BLaER1 treated with 17β-estradiol and CSF1 and Interleukin-3, amounts not matched to agents 10 nM and 100 nM (cell line): ENCODE results near the gene SAA2.
A peak's percentile ranks its signal among the peaks of the same experiment; 100 is the strongest.
"Not testable (repeated sequence)": the region's sequence is repeated elsewhere in the genome, so short reads cannot be mapped to it uniquely, and the experiment has no call there.

Experiments used
- H3K27ac ChIP-seq, 11 experiments: shearing (Covaris generic); formaldehyde crosslinking; 2 replicates each; pipeline ENCODE4 v1.8.1; 2022
- H3K27me3 ChIP-seq, 11 experiments: shearing (Covaris generic); formaldehyde crosslinking; 2 replicates each; pipeline ENCODE4 v1.8.1; 2022
- H3K36me3 ChIP-seq, 11 experiments: shearing (Covaris generic); formaldehyde crosslinking; 2 replicates each; pipeline ENCODE4 v1.8.1; 2022
- H3K4me1 ChIP-seq, 10 experiments: shearing (Covaris generic); formaldehyde crosslinking; 2 replicates each; pipeline ENCODE4 v1.8.1; 2022
- H3K4me2 ChIP-seq, 11 experiments: shearing (Covaris generic); formaldehyde crosslinking; 2 replicates each; pipeline ENCODE4 v1.8.1; 2022
- H3K4me3 ChIP-seq, 10 experiments: shearing (Covaris generic); formaldehyde crosslinking; 2 replicates each; pipeline ENCODE4 v1.8.1; 2022
- H3K9ac ChIP-seq, 11 experiments: shearing (Covaris generic); formaldehyde crosslinking; 2 replicates each; pipeline ENCODE4 v1.8.1; 2022
- H3K9me3 ChIP-seq, 11 experiments: shearing (Covaris generic); formaldehyde crosslinking; replicated peaks in 1 of 11; 2 replicates each; pipeline ENCODE4 v1.8.1; 2022
- H4K20me1 ChIP-seq, 11 experiments: shearing (Covaris generic); formaldehyde crosslinking; 2 replicates each; pipeline ENCODE4 v1.8.1; 2022
- Cebpa-rat ChIP-seq, 11 experiments: shearing (Covaris generic); IDR thresholded peaks; 2 replicates each; pipeline ENCODE4 v1.8.1; 2022

Gene SAA2

DNA sequence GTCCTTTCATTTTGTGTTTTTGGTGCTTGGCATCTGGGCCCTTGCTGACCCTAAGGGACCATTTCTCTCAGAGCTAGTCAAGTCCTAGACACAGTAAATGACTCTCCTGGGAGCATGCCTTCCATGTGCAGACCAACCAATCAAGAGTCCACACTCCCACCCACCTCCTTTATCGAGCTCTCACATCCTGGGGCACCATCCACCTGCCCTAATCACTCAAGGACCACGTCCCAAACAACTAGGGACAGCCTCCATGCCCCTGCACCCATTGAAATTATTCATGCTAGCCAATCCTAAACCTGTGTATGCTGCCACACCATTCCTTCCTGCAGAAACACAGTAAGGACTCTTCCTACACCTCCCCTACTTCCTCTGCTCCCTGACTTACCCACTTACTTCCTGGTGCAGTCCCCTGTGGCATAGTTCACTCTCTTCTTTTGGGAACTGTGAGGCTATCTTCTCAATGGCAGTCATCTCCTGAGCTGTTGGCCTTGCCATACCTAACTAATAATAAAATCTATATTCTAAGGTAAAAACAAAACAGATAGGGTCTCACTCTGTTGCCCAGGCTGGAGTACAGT lies 6.4 kb upstream of the SAA2 start:
- Histone ChIP-seq H4K20me1 (no peaks in the 10 kb centered on the region), H3K27ac (no peak overlapping the region), H3K9ac (no peak overlapping the region), H3K4me2 (peak overlapping the region in 2 of 11 experiments; percentile 5 to 47; a peak in 2 of 22 replicates), H3K36me3 (no peaks in the 10 kb centered on the region), H3K9me3 (no peaks in the 10 kb centered on the region), H3K27me3 (no peaks in the 10 kb centered on the region), H3K4me3 (no peak overlapping the region), H3K4me1 (peaks cover 0 to 5% (median 2%) of the 10 kb centered on the region in 10 experiments; a peak in 3 of 20 replicates)
- TF ChIP-seq Cebpa-rat (IDR thresholded peaks at IDR 0.05), result no peak

DNA sequence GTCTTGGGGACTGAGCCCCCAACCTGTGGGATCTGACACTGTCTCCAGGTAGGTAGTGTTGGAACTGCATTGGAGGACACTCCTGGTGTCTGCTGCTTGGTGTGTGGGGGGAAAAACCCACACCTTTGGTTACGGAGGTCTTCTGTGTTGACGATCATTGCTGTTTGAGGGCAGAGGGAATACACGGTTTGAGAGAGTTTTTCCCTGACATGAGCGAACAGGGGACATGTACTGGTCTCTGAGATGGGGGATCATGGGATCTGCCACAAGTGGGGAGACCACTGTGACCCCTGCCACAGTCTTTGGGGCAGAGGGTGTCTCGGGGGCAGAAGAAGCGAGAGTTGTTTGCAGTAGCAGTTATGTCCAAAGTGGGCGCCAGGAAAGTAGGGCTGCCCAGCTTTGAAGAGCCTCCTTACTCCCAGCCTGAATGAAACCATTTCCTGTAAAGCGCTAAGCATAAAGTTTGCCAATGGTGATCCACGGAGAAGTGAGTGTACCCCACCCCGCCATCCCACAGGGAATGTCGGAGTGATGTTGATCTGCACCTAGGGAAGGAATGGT lies 5.4 kb upstream of the SAA2 start:
- H3K4me3 ChIP-seq, result no peak overlapping the region
- H3K9me3 ChIP-seq, result no peaks in the 10 kb centered on the region
- no peaks in the 10 kb centered on the region for H4K20me1 ChIP-seq
- H3K4me2 ChIP-seq, result no peak overlapping the region
- peaks cover 0 to 5% (median 2%) of the 10 kb centered on the region in 10 experiments; a peak in 3 of 20 replicates for H3K4me1 ChIP-seq
- no peaks in the 10 kb centered on the region for H3K27me3 ChIP-seq
- no peak overlapping the region for H3K9ac ChIP-seq
- H3K27ac ChIP-seq, result no peak overlapping the region
- no peaks in the 10 kb centered on the region for H3K36me3 ChIP-seq
- no peak for TF ChIP-seq Cebpa-rat (IDR thresholded peaks at IDR 0.05)

DNA sequence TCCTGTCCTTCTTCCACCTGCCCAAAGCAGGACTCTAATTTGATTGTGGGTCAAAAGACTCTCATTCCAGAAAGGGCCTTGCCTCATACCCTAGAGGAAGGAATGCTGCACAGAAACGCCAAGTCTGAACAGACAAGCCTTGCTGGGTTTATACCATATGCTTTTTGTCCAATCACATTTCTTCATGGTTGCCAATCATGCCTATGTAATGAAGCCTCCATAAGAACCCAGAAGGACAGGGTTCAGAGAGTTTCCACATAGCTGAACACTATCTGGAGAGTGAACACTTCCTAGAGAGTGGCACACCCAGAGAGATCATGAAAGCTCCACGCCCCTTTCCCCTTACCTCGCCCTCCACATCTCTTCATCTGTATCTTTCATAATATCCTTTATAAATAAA lies 4.8 kb upstream of the SAA2 start:
- H3K27me3 ChIP-seq, result no peaks in the 10 kb centered on the region
- TF ChIP-seq Cebpa-rat (IDR thresholded peaks at IDR 0.05), result no peak
- no peak overlapping the region for H3K4me3 ChIP-seq
- no peaks in the 10 kb centered on the region for H3K36me3 ChIP-seq
- H3K27ac ChIP-seq, result no peak overlapping the region
- no peak overlapping the region for H3K4me2 ChIP-seq
- no peaks in the 10 kb centered on the region for H4K20me1 ChIP-seq
- no peak overlapping the region for H3K9ac ChIP-seq
- H3K9me3 ChIP-seq, result no peaks in the 10 kb centered on the region
- H3K4me1 ChIP-seq, result peaks cover 0 to 5% (median 2%) of the 10 kb centered on the region in 10 experiments; a peak in 3 of 20 replicates

DNA sequence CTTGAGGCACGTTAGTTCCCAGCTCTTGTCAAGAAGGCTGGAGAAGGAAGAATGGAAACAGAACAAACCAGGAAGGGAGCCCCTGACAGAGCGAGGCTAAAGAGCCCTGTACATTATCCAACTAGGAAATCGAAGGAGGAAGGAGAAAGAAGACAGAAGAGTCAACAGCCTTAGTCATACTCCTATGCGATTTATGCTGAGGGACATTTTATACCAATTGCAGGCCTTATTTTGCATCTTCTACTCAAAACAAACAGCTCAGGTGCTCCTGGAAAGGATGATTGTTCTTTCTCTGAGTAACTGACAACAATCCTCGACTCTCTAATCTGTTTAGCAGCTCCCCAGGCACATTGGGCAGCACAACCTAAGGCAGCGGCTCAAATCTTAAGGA lies 1.3 kb downstream of the SAA2 start:
- not testable (repeated sequence) for H3K36me3 ChIP-seq, H3K27me3 ChIP-seq, H3K9ac ChIP-seq, H3K27ac ChIP-seq, H4K20me1 ChIP-seq, H3K4me2 ChIP-seq, H3K4me3 ChIP-seq
- H3K9me3 ChIP-seq, result peaks cover 0 to 27% (median 14%) of the 10 kb centered on the region in 11 experiments; a peak in 18 of 22 replicates
- H3K4me1 ChIP-seq, result peaks cover 0 to 25% (median 15%) of the 10 kb centered on the region in 10 experiments; a peak in 13 of 20 replicates

DNA sequence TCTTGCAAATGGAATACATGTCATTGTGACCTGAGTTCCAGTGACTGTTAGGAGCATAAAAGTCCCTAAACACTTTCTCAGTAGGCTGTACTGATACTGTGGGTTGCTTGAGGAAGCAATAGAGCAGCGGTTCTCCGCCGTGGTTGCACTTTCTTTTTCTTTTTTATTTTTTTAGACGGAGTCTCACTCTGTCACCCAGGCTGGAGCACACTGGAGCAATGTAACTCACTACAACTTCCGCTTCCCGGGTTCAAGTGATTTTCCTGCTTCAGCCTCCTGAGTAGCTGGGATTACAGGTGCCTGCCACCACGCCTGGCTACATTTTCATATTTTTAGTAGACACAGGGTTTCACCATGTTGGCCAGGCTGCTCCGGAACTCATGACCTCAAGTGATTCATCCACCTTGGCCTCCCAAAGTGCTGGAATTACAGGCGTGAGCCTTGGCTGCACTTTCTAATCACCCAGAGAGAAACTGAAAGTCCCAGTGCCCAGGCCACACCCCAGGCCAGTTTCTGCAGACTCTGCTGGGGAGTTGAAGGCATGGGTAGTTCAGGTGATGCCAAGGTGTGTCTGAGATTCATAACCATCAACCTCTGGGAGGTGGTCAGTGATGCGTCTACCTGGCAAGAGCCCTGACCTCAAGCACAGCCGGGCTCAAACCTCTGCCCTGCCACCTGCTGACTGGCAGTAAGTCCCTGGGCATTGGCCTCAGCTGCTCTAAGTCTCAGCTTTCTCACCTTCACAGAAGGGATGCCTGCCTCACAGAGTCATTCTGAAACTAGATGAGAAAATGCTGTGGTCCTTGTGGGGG lies 1.9 kb downstream of the SAA2 start:
- peak overlapping the region in 10 of 11 experiments; percentile 14 to 65 (median 48); a peak in 20 of 22 replicates for H3K4me2 ChIP-seq
- not testable (repeated sequence) for H4K20me1 ChIP-seq, H3K27ac ChIP-seq, H3K4me3 ChIP-seq, H3K36me3 ChIP-seq, H3K27me3 ChIP-seq, H3K9ac ChIP-seq
- peaks cover 0 to 25% (median 15%) of the 10 kb centered on the region in 10 experiments; a peak in 13 of 20 replicates for H3K4me1 ChIP-seq
- peaks cover 0 to 27% (median 14%) of the 10 kb centered on the region in 11 experiments; a peak in 18 of 22 replicates for H3K9me3 ChIP-seq

DNA sequence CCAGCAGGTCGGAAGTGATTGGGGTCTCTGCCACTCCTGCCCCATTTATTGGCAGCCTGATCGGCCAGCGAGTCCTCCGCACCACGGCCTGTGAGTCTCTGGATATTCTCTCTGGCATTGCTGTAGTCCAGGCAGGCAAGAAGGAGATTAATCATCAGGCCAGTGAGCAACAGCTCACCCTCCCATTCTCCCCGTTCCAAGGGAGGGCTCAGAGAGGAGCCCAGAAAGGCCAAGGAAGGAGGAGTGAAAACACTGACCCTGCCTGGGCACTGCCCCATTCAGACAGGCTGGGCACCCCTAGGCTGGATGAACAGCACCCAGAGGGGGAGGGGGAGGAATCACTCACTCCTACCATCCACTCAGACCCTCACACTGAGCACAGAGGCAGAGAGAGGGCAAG lies 3.1 kb downstream of the SAA2 start:
- Histone ChIP-seq H3K4me3 (no peak overlapping the region), H3K4me1 (peaks cover 0 to 25% (median 15%) of the 10 kb centered on the region in 10 experiments; a peak in 13 of 20 replicates), H3K27ac (no peak overlapping the region), H3K4me2 (peak overlapping the region in 8 of 11 experiments; percentile 4 to 68 (median 32); a peak in 11 of 22 replicates), H3K27me3 (no peaks in the 10 kb centered on the region), H3K9ac (no peak overlapping the region), H4K20me1 (no peaks in the 10 kb centered on the region), H3K36me3 (no peaks in the 10 kb centered on the region), H3K9me3 (peaks cover 7 to 38% (median 19%) of the 10 kb centered on the region in 11 experiments; a peak in 20 of 22 replicates)
- TF ChIP-seq Cebpa-rat (IDR thresholded peaks at IDR 0.05), result no peak

DNA sequence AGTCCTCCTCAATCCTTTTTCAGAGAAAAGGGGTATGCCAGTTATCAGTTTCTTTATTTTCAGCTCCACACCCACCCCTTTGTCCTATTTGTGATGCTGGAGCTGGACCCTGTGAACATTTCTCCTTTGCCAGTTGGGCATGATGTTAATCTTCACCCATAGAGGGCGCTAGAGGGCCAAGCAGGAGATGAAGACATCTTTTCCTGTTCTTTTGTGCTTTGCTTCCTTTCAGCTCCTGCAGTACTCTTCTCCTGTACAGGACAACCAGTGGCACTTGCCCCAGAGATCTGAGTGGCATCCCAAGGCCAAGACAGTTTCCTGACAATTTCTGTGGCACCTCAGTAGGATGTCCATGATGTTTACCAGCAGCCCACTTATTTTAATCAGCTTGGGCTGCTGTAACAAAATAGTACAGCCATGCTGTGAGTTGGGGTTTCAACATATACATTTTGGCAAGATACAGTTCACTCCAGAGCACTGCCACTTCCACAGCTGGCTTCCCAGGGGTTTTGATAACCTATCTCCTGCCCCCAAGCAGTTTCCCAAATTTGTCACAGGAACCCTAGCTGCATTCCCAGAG lies 4.6 kb downstream of the SAA2 start:
- Histone ChIP-seq H3K27ac (no peak overlapping the region), H3K4me1 (peaks cover 0 to 25% (median 15%) of the 10 kb centered on the region in 10 experiments; a peak in 13 of 20 replicates), H3K9me3 (peaks cover 7 to 38% (median 19%) of the 10 kb centered on the region in 11 experiments; a peak in 20 of 22 replicates), H3K4me2 (peak overlapping the region in 6 of 11 experiments; percentile 20 to 68 (median 46); a peak in 7 of 22 replicates), H3K36me3 (no peaks in the 10 kb centered on the region), H3K27me3 (no peaks in the 10 kb centered on the region), H4K20me1 (no peaks in the 10 kb centered on the region), H3K9ac (no peak overlapping the region), H3K4me3 (0 out of 20 replicates have a peak overlapping the region, but pooled peaks of 1 of the 10 experiments have one; percentile 10)
- no peak for TF ChIP-seq Cebpa-rat (IDR thresholded peaks at IDR 0.05)

DNA sequence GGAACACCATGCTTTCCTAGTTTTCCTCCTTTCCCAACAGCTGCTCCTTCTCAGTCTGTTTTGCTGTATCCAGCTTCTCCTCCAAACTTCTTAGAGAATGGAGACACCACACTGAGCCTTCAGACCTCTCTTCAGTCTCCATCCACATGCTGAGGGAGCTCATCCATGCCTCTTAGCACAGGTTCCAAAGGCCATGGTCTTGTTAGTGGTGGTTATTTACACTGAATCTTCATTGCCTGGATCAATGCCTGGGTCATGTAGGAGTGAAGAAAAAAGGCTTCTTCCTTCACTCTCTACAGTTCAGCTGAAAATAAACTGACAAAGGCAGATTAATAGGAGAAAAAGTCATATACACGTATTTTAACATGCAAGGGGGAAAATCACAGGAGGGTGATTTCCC lies 8.8 kb downstream of the SAA2 start:
- no peak overlapping the region for H3K4me3 ChIP-seq
- H3K9ac ChIP-seq, result no peak overlapping the region
- H3K4me1 ChIP-seq, result peaks cover 0 to 20% (median 9%) of the 10 kb centered on the region in 10 experiments; a peak in 12 of 20 replicates
- H3K4me2 ChIP-seq, result no peak overlapping the region
- no peak overlapping the region for H3K27ac ChIP-seq
- H4K20me1 ChIP-seq, result no peaks in the 10 kb centered on the region
- TF ChIP-seq Cebpa-rat (IDR thresholded peaks at IDR 0.05), result no peak
- no peaks in the 10 kb centered on the region for H3K36me3 ChIP-seq
- H3K9me3 ChIP-seq, result peaks cover 7 to 34% (median 17%) of the 10 kb centered on the region in 11 experiments; a peak in 20 of 22 replicates
- H3K27me3 ChIP-seq, result no peaks in the 10 kb centered on the region
